Common myeloid progenitor, CD34-positive (primary cell): ENCODE measurements around the gene CPVL.

Source experiments
- CTCF ChIA-PET: fragments of 350-600 bp; sonication (Branson Sonifier 250); formaldehyde crosslinking; loops from one replicate; lab custom pipeline; 2021; ENCODE audit warnings: antibody characterized with exemption; lab: Charles Lee
- POLR2A ChIA-PET: fragments of 350-600 bp; sonication (Branson Sonifier 250); formaldehyde crosslinking; loops from one replicate; lab custom pipeline; 2021; ENCODE audit warnings: antibody characterized with exemption; lab: Charles Lee
- DNase-seq, 3 donors: peaks; one replicate each; pipeline versions ENCODE4 v3.0.0 to v3.0.0-alpha.2; 2013
- H3K27ac ChIP-seq, 2 experiments: 1 replicate in 1 of 2; 2 replicates in 1 of 2; pipeline ENCODE4 v1.7.0; 2013; ENCODE audit warnings: inconsistent platforms in 2 of 2, low read length in 2 of 2, mild to moderate bottlenecking in 2 of 2, low read depth in 1 of 2, moderate library complexity in 1 of 2; ENCODE audit not compliant: severe bottlenecking in 2 of 2, insufficient read depth in 1 of 2, poor library complexity in 1 of 2
- H3K27me3 ChIP-seq, 5 experiments: replicated peaks in 2 of 5; 1 replicate in 3 of 5; 2 replicates in 2 of 5; pipeline versions ENCODE4 v1.6.1 to v1.7.0; 2013; ENCODE audit warnings: low read length in 4 of 5, mild to moderate bottlenecking in 2 of 5, moderate library complexity in 2 of 5, inconsistent platforms in 1 of 5; ENCODE audit not compliant: insufficient read depth in 5 of 5, control insufficient read depth in 4 of 5
- H3K36me3 ChIP-seq, 4 experiments: 1 replicate in 2 of 4; 2 replicates in 2 of 4; pipeline versions ENCODE4 v1.6.1 to v1.7.0; 2013; ENCODE audit warnings: low read length in 3 of 4, control low read depth in 1 of 4, mild to moderate bottlenecking in 1 of 4; ENCODE audit not compliant: control insufficient read depth in 4 of 4, insufficient read depth in 4 of 4
- H3K4me1 ChIP-seq, 4 experiments: 1 replicate in 3 of 4; 2 replicates in 1 of 4; pipeline versions ENCODE4 v1.6.1 to v1.7.1; 2013; ENCODE audit warnings: low read length in 3 of 4, mild to moderate bottlenecking in 3 of 4, control low read depth in 1 of 4, inconsistent platforms in 1 of 4, moderate library complexity in 1 of 4; ENCODE audit not compliant: control insufficient read depth in 4 of 4, insufficient read depth in 4 of 4; ENCODE audit errors: control extremely low read depth in 1 of 4
- H3K4me3 ChIP-seq, 7 experiments: 1 replicate in 4 of 7; 2 replicates in 3 of 7; pipeline versions ENCODE4 v1.5.1 to v1.7.0; 2013; ENCODE audit warnings: mild to moderate bottlenecking in 7 of 7, low read length in 6 of 7, moderate library complexity in 6 of 7, inconsistent platforms in 2 of 7, low read depth in 2 of 7, control low read depth in 1 of 7; ENCODE audit not compliant: insufficient read depth in 4 of 7, control insufficient read depth in 1 of 7; ENCODE audit errors: extremely low read depth in 1 of 7
- H3K9me3 ChIP-seq, 5 experiments: 1 replicate in 4 of 5; 2 replicates in 1 of 5; pipeline versions ENCODE4 v1.6.1 to v1.7.1; 2013; ENCODE audit warnings: low read length in 4 of 5, mild to moderate bottlenecking in 2 of 5, inconsistent platforms in 1 of 5, low read depth in 1 of 5, moderate library complexity in 1 of 5; ENCODE audit not compliant: control insufficient read depth in 4 of 5, insufficient read depth in 2 of 5; ENCODE audit errors: control extremely low read depth in 1 of 5
- WGBS: methylation state at CpG from one replicate; pipeline ENCODE4 v1.1.5; 2013; ENCODE audit not compliant: insufficient coverage; 5-methylcytosine and 5-hydroxymethylcytosine counted together

The CPVL gene

DNA sequence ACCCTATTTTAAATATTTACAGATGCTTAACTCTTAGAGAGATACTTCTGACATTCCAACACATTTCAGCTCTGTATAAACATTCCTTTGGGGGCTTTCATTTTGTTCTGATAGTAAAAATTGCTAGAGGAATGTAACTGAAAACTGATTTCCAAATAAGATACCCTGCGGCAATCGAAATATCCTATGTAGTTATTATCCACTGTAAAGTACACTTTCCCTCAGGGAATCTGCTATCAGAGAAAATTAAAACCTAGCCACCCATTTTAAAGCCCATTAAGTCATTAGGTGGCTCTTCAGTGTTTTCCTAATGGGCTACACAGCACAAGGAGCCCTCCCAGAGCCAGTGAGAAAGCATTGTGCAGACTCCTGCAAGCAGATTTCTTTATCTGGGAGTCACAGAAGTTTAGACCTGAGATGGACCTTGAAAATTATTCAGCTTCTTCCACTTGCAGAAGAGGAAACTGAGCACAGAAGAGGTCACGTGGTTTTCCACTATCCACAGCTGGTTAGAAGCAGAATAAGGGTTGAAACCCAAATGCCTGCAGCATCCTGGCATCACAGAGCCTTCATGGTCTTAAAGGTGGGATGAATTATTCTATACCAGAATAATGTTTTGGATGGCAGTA is 12.6 kb upstream of the CPVL start:
- POLR2A ChIA-PET = no interaction called here
- Histone ChIP-seq H3K27ac (no peak overlapping the region), H3K4me3 (no peak overlapping the region), H3K27me3 (no peaks in the 10 kb centered on the region), H3K4me1 (peaks cover 0 to 14% (median 11%) of the 10 kb centered on the region in 4 experiments), H3K9me3 (no peaks in the 10 kb centered on the region), H3K36me3 (no peaks in the 10 kb centered on the region)
- no peak for DNase-seq
- CTCF ChIA-PET = no interaction called here
- WGBS = 58% methylated on average over 2 of the region's 3 CpGs

DNA sequence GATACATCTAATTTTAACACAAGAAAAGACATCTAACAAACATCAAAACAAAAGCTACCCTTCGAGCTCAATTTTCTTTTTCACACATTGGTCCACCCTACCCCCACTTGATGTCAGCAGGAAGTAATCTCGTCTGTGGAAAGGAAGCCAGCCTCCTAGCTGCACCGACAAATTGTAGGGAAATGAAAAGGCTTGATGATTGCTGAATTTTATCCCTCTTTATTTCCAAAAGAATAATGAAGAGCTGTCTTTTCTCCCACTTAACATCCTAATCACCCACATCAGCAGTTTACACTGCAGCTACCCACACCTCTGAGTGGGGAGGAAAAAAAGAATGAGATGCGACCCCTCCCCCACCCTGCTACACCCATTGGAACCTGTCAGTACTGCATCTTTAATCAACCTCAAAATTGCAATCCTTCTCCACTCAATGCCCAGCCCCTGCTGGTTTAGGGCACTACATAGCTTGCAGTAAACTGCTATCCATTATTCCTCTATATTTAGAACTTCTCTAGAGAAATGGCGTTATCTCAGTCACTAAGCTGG is 10.6 kb upstream of the CPVL start:
- H3K36me3 ChIP-seq = no peaks in the 10 kb centered on the region
- ChIA-PET CTCF (interaction anchor here (0.9 to 2.0 kb wide), 5 partner anchors 10 to 162 kb away, joined by 3 to 11 read pairs (median 3); partner anchors contain the start of gene CPVL), POLR2A (no interaction called here)
- no peak overlapping the region for H3K27ac ChIP-seq
- H3K4me1 ChIP-seq = peaks cover 0 to 14% (median 11%) of the 10 kb centered on the region in 4 experiments
- H3K4me3 ChIP-seq = peak overlapping the region in 1 of 7 experiments; percentile 10
- no peaks in the 10 kb centered on the region for H3K27me3 ChIP-seq
- peak in 2 of 3 donors; percentile 49 to 59 for DNase-seq
- no peaks in the 10 kb centered on the region for H3K9me3 ChIP-seq
- WGBS = 90% methylated on average over 1 of the region's 5 CpGs

DNA sequence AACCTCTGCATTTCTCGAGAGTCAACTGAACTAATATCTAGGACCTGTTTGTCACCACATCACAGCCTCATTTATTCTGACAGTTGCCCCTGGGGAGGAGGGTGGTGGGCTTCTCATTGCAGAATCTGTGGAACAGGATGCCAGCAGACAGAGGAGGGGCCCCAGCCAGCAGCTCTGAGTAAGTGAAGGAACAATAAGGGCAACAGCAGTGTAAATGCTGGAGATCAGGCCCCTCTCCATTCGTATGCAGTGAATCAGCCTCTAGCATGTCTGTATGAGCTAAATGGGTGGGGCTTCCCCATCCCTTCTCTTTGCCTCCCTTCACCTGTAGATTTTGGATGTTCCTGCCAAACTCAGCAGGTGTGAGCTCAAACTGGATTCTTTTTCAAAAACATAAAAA is 7.7 kb upstream of the CPVL start:
- Histone ChIP-seq H3K4me3 (no peak overlapping the region), H3K9me3 (no peaks in the 10 kb centered on the region), H3K4me1 (peaks cover 0 to 8% (median 6%) of the 10 kb centered on the region in 4 experiments), H3K27me3 (no peaks in the 10 kb centered on the region), H3K36me3 (no peaks in the 10 kb centered on the region), H3K27ac (no peak overlapping the region)
- DNase-seq = no peak
- ChIA-PET CTCF (no interaction called here), POLR2A (no interaction called here)
- WGBS = 100% methylated on average over 1 of the region's 2 CpGs

DNA sequence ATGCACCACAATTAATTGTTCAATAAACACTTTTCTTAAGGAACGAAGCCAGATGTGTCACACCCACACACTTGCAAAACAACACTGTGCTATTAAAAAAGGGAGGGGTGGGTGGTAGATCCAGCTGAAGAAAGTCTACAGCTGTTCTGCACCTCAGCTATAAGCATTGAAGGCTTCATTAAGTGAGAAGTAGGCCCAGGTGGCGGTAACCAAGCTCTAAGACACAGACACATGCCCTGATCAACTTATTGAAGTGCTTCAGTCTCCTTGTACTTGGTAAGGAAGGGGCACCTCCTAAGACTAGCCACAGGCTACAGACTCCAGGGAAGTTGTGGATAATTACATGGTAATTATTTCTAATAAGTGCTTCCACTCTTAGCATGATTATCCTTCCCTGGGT is 4.5 kb upstream of the CPVL start:
- no peaks in the 10 kb centered on the region for H3K9me3 ChIP-seq
- 100% methylated on average over 1 of the region's 2 CpGs for WGBS
- DNase-seq = no peak
- peaks cover 0 to 14% (median 11%) of the 10 kb centered on the region in 4 experiments for H3K4me1 ChIP-seq
- ChIA-PET CTCF (interaction anchor here (0.6 to 1.8 kb wide), 2 partner anchors 38 to 49 kb away, joined by 3 to 4 read pairs; no protein-coding TSS in a partner anchor), POLR2A (interaction anchor here (0.7 kb wide), 1 partner anchor 19 kb away, joined by 3 read pairs; no protein-coding TSS in a partner anchor)
- H3K27ac ChIP-seq = no peak overlapping the region
- H3K4me3 ChIP-seq = no peak overlapping the region
- peaks cover 0 to 13% (median 0%) of the 10 kb centered on the region in 5 experiments for H3K27me3 ChIP-seq
- H3K36me3 ChIP-seq = no peaks in the 10 kb centered on the region

DNA sequence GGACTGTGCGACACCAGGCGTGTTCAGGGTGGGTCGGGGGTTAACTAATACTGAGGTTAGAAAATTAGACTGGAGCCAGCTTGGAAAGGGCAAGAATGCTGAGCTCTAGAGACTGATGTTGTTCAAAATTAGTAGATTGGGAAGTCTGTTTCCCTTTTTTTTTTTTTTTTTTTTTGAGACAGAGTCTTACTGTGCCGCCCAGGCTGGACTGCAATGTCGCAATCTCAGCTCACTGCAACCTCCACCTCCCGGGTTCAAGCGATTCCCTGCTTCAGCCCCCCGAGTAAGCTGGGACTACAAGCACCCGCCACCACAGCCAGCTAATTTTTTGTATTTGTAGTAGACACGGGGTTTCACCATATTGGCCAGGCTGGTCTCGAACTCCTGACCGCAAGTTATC is 2.7 kb upstream of the CPVL start:
- ChIA-PET CTCF (interaction anchor here (1.5 kb wide), 1 partner anchor 18 kb away, joined by 3 read pairs; no protein-coding TSS in a partner anchor), POLR2A (interaction anchor here (0.6 kb wide), 1 partner anchor 25 kb away, joined by 3 read pairs; no protein-coding TSS in a partner anchor)
- H3K36me3 ChIP-seq = no peaks in the 10 kb centered on the region
- H3K4me3 ChIP-seq = no peak overlapping the region
- peaks cover 0 to 22% (median 15%) of the 10 kb centered on the region in 4 experiments for H3K4me1 ChIP-seq
- 97% methylated on average over 5 of the region's 12 CpGs for WGBS
- H3K27me3 ChIP-seq = peaks cover 0 to 26% (median 2%) of the 10 kb centered on the region in 5 experiments
- no peak overlapping the region for H3K27ac ChIP-seq
- DNase-seq = no peak
- no peaks in the 10 kb centered on the region for H3K9me3 ChIP-seq

DNA sequence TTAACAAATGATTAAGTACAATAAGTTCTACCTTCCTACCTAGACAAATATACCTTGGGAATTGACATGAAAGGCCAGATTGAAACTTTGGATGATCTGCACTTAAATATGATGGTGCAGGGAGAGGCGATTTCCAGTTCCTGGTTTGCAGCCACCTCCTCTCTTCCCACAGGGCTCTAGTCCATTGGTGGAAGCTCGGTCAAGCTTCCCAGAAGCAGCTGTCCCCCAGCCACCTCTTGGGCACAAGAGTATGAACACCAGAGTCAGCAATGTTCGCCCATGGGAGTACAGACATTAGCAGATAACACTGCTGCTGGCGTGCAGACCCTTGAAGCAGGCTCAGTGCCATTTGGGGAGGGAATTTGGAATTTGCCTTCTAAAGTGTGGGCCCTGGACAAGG is 1.5 kb upstream of the CPVL start:
- Histone ChIP-seq H3K36me3 (no peaks in the 10 kb centered on the region), H3K27ac (no peak overlapping the region), H3K27me3 (peaks cover 0 to 26% (median 2%) of the 10 kb centered on the region in 5 experiments), H3K4me3 (no peak overlapping the region), H3K9me3 (no peaks in the 10 kb centered on the region), H3K4me1 (peaks cover 0 to 24% (median 15%) of the 10 kb centered on the region in 4 experiments)
- WGBS = 100% methylated on average over 3 of the region's 4 CpGs
- no peak for DNase-seq
- ChIA-PET CTCF (interaction anchor here (1.2 to 2.0 kb wide), 3 partner anchors 9 to 42 kb away, joined by 3 to 11 read pairs (median 6); no protein-coding TSS in a partner anchor), POLR2A (no interaction called here)
